Erythroblast (primary cell): ENCODE measurements around the gene UBA1.

Source experiments
- GATA1 ChIP-seq: IDR thresholded peaks from 2 replicates; pipeline ENCODE4 v1.6.1; 2011; ENCODE audit warnings: low read depth, mild to moderate bottlenecking, control low read depth, low read length, moderate library complexity
- POLR2A ChIP-seq: IDR thresholded peaks from 2 replicates; pipeline ENCODE4 v1.6.1; 2011; ENCODE audit warnings: mild to moderate bottlenecking, low read length

- no peak for TF ChIP-seq POLR2A
- no peak for TF ChIP-seq GATA1
Observed at GRCh38 chrX:47226531-47227333, 33.1 kb downstream of the UBA1 start.
